Liver (tissue), 9 donors: ENCODE measurements around the gene INA. TPM values are rescaled to one million over a fixed set of nuclear protein-coding genes. Genes with fewer than 3 reads are reported as not detected.

Experiments used
- DNase-seq: peaks from one replicate; pipeline ENCODE4 v3.0.0-alpha.2; 2017; ENCODE audit warnings: low spot score
- H3K27ac ChIP-seq, 2 donors: one replicate each; pipeline ENCODE4 v1.7.0; 2013; ENCODE audit warnings: inconsistent platforms in 2 of 2, low read length in 2 of 2, control low read depth in 1 of 2, low read depth in 1 of 2, mild to moderate bottlenecking in 1 of 2
- H3K27me3 ChIP-seq, 4 donors: one replicate each; pipeline versions ENCODE4 v1.6.1 to v1.7.0; 2013; ENCODE audit warnings: low read length in 3 of 4, inconsistent platforms in 1 of 4, mild to moderate bottlenecking in 1 of 4, moderate library complexity in 1 of 4; ENCODE audit not compliant: control insufficient read depth in 4 of 4, insufficient read depth in 4 of 4
- H3K36me3 ChIP-seq, 4 donors: one replicate each; pipeline versions ENCODE4 v1.6.1 to v1.7.0; 2013; ENCODE audit warnings: low read length in 3 of 4, mild to moderate bottlenecking in 3 of 4, low read depth in 1 of 4, moderate library complexity in 1 of 4; ENCODE audit not compliant: control insufficient read depth in 4 of 4, insufficient read depth in 3 of 4
- H3K4me1 ChIP-seq, 4 donors: one replicate each; pipeline versions ENCODE4 v1.6.1 to v1.7.0; 2013; ENCODE audit warnings: low read length in 3 of 4, mild to moderate bottlenecking in 3 of 4, moderate library complexity in 1 of 4; ENCODE audit not compliant: control insufficient read depth in 4 of 4, insufficient read depth in 4 of 4
- H3K4me3 ChIP-seq, 3 donors: one replicate each; pipeline versions ENCODE4 v1.6.1 to v1.7.0; 2013; ENCODE audit warnings: low read length in 3 of 3, control low read depth in 1 of 3, low read depth in 1 of 3, mild to moderate bottlenecking in 1 of 3
- H3K9ac ChIP-seq, 2 donors: one replicate each; pipeline ENCODE4 v1.7.0; 2013; ENCODE audit warnings: low read length in 2 of 2, mild to moderate bottlenecking in 2 of 2, moderate library complexity in 2 of 2, control low read depth in 1 of 2, low read depth in 1 of 2
- H3K9me3 ChIP-seq, 4 donors: one replicate each; pipeline versions ENCODE4 v1.6.1 to v1.7.0; 2013; ENCODE audit warnings: low read length in 3 of 4; ENCODE audit not compliant: control insufficient read depth in 4 of 4
- ATF3 ChIP-seq: IDR thresholded peaks from 2 replicates; pipeline ENCODE4 v1.6.1; 2016; ENCODE audit warnings: antibody characterized with exemption
- CTCF ChIP-seq: fragments of 150-350 bp; IDR thresholded peaks from 2 replicates; pipeline ENCODE4 v1.5.1; 2017; ENCODE audit warnings: improper control_type of control experiment, low read depth, low read length; ENCODE audit not compliant: missing input control
- EGR1 ChIP-seq, 2 donors: IDR thresholded peaks; 2 replicates each; pipeline ENCODE4 v1.6.1; 2016 to 2018; ENCODE audit warnings: antibody characterized with exemption in 2 of 2, low read depth in 2 of 2
- FOXA1 ChIP-seq: IDR thresholded peaks from 2 replicates; pipeline ENCODE4 v1.6.1; 2016; ENCODE audit warnings: antibody characterized with exemption
- FOXA2 ChIP-seq: IDR thresholded peaks from 2 replicates; pipeline ENCODE4 v1.6.1; 2016; ENCODE audit warnings: antibody characterized with exemption
- GABPA ChIP-seq, 2 donors: IDR thresholded peaks in 1 of 2; conservative IDR thresholded peaks in 1 of 2; 2 replicates each; pipeline ENCODE4 v1.6.1; 2016; ENCODE audit warnings: antibody characterized with exemption in 2 of 2, mild to moderate bottlenecking in 1 of 2, moderate library complexity in 1 of 2
- HNF4A ChIP-seq, 2 donors: conservative IDR thresholded peaks; 2 replicates each; pipeline ENCODE4 v1.6.1; 2016; ENCODE audit warnings: antibody characterized with exemption in 2 of 2, mild to moderate bottlenecking in 2 of 2
- HNF4G ChIP-seq: IDR thresholded peaks from 2 replicates; pipeline ENCODE4 v1.6.1; 2016; ENCODE audit warnings: antibody characterized with exemption
- JUND ChIP-seq, 2 donors: IDR thresholded peaks; 2 replicates each; pipeline ENCODE4 v1.6.1; 2016; ENCODE audit warnings: antibody characterized with exemption in 2 of 2
- MAX ChIP-seq: IDR thresholded peaks from 2 replicates; pipeline ENCODE4 v1.6.1; 2016; ENCODE audit warnings: antibody characterized with exemption
- NR2F2 ChIP-seq: IDR thresholded peaks from 2 replicates; pipeline ENCODE4 v1.6.1; 2016; ENCODE audit warnings: antibody characterized with exemption
- RAD21 ChIP-seq, 2 donors: IDR thresholded peaks; 2 replicates each; pipeline ENCODE4 v1.6.1; 2016; ENCODE audit warnings: antibody characterized with exemption in 2 of 2, mild to moderate bottlenecking in 2 of 2
- REST ChIP-seq: IDR thresholded peaks from 2 replicates; pipeline ENCODE4 v1.6.1; 2016; ENCODE audit warnings: antibody characterized with exemption, mild to moderate bottlenecking
- RXRA ChIP-seq, 2 donors: IDR thresholded peaks; 2 replicates each; pipeline ENCODE4 v1.6.1; 2017 to 2018; ENCODE audit warnings: antibody characterized with exemption in 2 of 2, mild to moderate bottlenecking in 1 of 2
- SP1 ChIP-seq: IDR thresholded peaks from 2 replicates; pipeline ENCODE4 v1.6.1; 2018; ENCODE audit warnings: antibody characterized with exemption, mild to moderate bottlenecking
- TAF1 ChIP-seq: conservative IDR thresholded peaks from 2 replicates; pipeline ENCODE4 v1.6.1; 2016; ENCODE audit warnings: antibody characterized with exemption, mild to moderate bottlenecking
- YY1 ChIP-seq: IDR thresholded peaks from 2 replicates; pipeline ENCODE4 v1.6.1; 2016; ENCODE audit warnings: antibody characterized with exemption, mild to moderate bottlenecking
- ZBTB33 ChIP-seq: IDR thresholded peaks from 2 replicates; pipeline ENCODE4 v1.6.1; 2016; ENCODE audit warnings: antibody characterized with exemption
- WGBS: extraction: QIAGEN DNeasy Blood & Tissue Kit; methylation state at CpG from one replicate; pipeline ENCODE4 v1.1.7; 2013; 5-methylcytosine and 5-hydroxymethylcytosine counted together
- polyA plus RNA-seq, 2 donors: library from polyadenylated mRNA; stranded (reverse) in 1 of 2; unstranded in 1 of 2; fragments of 200-250 nt in 1 of 2; fragments of >200 nt in 1 of 2; fragmentation: Nextera tagmentation in 1 of 2; extraction: Ambion mirVana in 1 of 2; gene quantifications; one replicate each; pipeline versions ENCODE4 v1.2.1 to v1.2.3, GENCODE V29; 2013 to 2015
- total RNA-seq, 2 donors: library from RNA; depleted of rRNA; stranded (reverse); fragments of >200 nt; gene quantifications; one replicate each; pipeline ENCODE4 v1.2.3, GENCODE V29; 2014
- donor health status: healthy.
- donor health status: healthy.
- donor health status: healthy.
- donor health status: healthy.
- donor health status: healthy.

The INA gene
- total and polyA plus RNA-seq, 4 donors = not detected

GRCh38 chr10:103235775-103236174 is 41.2 kb upstream of the INA start:
- DNase-seq = no peak
- Histone ChIP-seq H3K4me3 (no peak overlapping the region), H3K4me1 (peaks cover 0 to 3% (median 0%) of the 10 kb centered on the region in 4 donors), H3K9ac (no peak overlapping the region), H3K9me3 (no peaks in the 10 kb centered on the region), H3K27ac (no peak overlapping the region), H3K27me3 (no peaks in the 10 kb centered on the region), H3K36me3 (no peaks in the 10 kb centered on the region)
- 98% methylated on average over 2 of the region's 2 CpGs for WGBS
- TF ChIP-seq RAD21 (IDR thresholded peaks at IDR 0.05) (no peak), ATF3 (no peak), NR2F2 (no peak), REST (no peak), TAF1 (no peak), EGR1 (IDR thresholded peaks at IDR 0.05; ENCODE audit: low read depth in 2 of 2) (no peak), GABPA (IDR thresholded peaks at IDR 0.05 in 1 of 2, conservative IDR thresholded peaks at IDR 0.05 in 1 of 2) (no peak), HNF4A (conservative IDR thresholded peaks at IDR 0.05) (no peak), ZBTB33 (no peak), CTCF (no peak), RXRA (IDR thresholded peaks at IDR 0.05) (no peak), SP1 (no peak), HNF4G (no peak), FOXA2 (no peak), FOXA1 (no peak), MAX (no peak), YY1 (no peak), JUND (IDR thresholded peaks at IDR 0.05) (no peak)
